Measurements from ENCODE around the gene NECAP2. TPM values are rescaled to one million over a fixed set of nuclear protein-coding genes. Genes with fewer than 3 reads are reported as not detected.
"Not testable (repeated sequence)": the region's sequence is repeated elsewhere in the genome, so short reads cannot be mapped to it uniquely, and the experiment has no call there.

Gene NECAP2
- total RNA-seq, 1 experiment from 2014 or later: 129 TPM

DNA sequence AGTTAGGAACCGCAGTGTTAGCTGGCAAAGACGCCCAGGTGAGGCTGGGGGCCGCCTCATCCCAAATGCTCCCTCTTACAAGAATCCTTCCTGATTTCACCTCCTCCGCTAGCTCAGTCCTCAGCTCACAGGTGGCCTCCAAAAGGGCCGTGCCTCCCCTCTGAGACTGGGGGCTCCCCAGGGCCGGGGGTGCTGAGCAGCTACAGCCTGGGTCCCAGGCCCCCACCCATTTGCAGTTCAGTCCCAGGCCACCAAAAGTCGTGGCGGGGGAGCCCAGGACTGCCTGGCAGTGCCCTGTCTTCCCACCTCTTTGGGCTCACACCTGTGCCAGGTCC is 43.9 kb downstream of the NECAP2 start:
- H3K36me3 ChIP-seq: peaks cover 25% of the 10 kb centered on the region
- H3K27ac ChIP-seq: no peak overlapping the region
- no peaks in the 10 kb centered on the region for H3K27me3 ChIP-seq (replicated peaks)
- no peaks in the 10 kb centered on the region for H3K9me3 ChIP-seq (replicated peaks)
- H3K4me1 ChIP-seq (replicated peaks): no peaks in the 10 kb centered on the region
- no peak for DNase-seq (ENCODE audit: low read depth in 1 of 2, low spot score in 2 of 2)
- H3K4me3 ChIP-seq: no peak overlapping the region

DNA sequence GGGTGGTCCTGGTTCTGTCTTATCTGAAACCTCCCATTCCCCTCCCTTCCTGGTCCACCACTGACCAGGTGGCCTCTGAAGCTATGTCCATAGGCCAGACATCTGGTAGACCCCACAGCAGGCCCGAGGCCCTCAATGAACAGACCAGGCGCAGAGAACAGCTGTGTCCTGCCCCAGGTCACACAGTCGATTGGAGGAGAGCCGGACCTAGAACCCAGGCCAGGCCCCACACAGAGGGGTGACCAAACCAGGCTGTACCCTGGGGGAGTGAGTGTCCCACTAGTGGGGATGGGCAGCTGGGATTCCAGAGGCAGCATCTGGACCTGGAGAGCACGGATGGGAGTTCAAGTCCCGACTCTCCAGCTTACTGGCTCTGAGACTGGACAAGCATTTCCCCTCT is 44.4 kb downstream of the NECAP2 start:
- Histone ChIP-seq H3K36me3 (peaks cover 26% of the 10 kb centered on the region), H3K27me3 (replicated peaks) (no peaks in the 10 kb centered on the region), H3K4me1 (replicated peaks) (no peaks in the 10 kb centered on the region), H3K4me3 (no peak overlapping the region), H3K9me3 (replicated peaks) (no peaks in the 10 kb centered on the region), H3K27ac (no peak overlapping the region)
- DNase-seq (ENCODE audit: low read depth in 1 of 2, low spot score in 2 of 2): no peak

DNA sequence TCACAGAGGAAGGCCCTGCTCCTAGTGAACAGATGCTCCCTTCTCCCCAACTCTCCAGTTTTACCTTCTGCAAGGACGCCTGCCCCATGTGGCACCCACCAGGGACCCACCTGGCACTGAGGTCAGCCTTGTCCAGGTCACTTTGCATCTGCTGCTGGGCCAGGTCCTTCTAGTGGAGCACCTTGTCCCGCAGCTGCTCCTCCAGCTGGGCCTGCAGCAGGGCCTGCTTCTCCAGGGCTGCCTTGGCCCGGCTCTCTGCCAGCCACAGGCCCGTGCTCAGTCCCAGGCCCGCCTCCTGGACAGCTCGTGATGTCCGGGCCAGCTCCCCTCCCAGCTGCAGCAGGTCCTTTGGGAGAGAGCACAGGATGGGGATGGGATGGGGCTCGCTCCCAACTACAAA is 45.8 kb downstream of the NECAP2 start:
- not testable (repeated sequence) for H3K27ac ChIP-seq; H3K4me3 ChIP-seq; H3K4me1 ChIP-seq (replicated peaks); H3K9me3 ChIP-seq (replicated peaks); DNase-seq (ENCODE audit: low read depth in 1 of 2, low spot score in 2 of 2); H3K27me3 ChIP-seq (replicated peaks)
- peaks cover 16% of the 10 kb centered on the region for H3K36me3 ChIP-seq

DNA sequence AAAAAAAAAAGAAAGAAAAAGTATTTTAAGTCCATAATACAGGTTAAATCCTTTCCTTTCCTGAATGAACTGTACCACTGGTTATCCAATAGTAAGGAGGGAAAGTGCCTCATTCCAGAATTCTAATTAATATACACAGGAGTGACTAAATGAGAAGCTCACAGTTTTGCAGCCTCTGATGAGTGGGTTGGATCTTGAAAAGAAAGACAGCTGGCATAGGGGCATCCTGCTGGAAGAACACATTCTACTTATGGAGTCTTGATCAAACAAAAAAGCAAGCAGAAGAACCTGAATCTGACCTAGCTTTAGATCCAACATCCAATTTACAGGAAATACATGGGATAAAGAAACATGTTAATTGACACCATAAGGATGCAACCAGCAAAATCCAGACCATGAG is 46.5 kb downstream of the NECAP2 start:
- not testable (repeated sequence) for H3K27me3 ChIP-seq (replicated peaks); H3K4me3 ChIP-seq; DNase-seq (ENCODE audit: low read depth in 1 of 2, low spot score in 2 of 2); H3K27ac ChIP-seq; H3K4me1 ChIP-seq (replicated peaks); H3K9me3 ChIP-seq (replicated peaks)
- peaks cover 18% of the 10 kb centered on the region for H3K36me3 ChIP-seq

DNA sequence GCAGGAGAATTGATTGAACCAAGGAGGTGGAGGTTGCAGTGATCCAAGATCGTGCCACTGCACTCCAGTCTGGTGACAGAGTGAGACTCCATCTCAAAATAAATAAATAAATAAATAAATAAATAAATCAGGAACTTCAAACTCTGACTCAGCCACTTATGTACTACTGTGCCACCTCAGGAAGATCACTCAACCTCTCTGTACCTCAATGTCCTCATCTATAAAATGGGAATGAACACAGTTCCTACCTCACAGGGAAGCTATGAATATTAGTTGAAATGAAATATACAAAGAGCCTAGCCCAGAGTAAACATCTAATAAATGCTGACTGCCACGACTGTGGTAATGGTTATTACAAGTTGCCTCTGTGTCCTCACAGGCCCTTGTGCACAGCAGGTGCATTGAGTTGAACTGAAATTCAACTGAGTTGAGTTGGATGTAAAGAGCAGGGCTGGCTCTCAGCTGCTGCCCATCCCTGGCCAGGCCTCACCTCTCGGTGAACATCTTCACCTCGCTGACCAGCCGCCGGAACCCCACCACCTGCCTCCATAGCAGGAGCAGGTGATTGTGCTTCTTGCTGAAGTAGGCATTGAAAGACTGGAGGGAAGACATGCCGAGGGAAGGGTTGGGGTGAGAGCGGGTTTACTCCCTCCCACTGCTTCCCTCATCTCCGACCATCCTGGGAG is 48.8 kb downstream of the NECAP2 start:
- not testable (repeated sequence) for DNase-seq (ENCODE audit: low read depth in 1 of 2, low spot score in 2 of 2); H3K4me1 ChIP-seq (replicated peaks); H3K4me3 ChIP-seq; H3K27me3 ChIP-seq (replicated peaks); H3K9me3 ChIP-seq (replicated peaks); H3K27ac ChIP-seq
- peaks cover 14% of the 10 kb centered on the region for H3K36me3 ChIP-seq

DNA sequence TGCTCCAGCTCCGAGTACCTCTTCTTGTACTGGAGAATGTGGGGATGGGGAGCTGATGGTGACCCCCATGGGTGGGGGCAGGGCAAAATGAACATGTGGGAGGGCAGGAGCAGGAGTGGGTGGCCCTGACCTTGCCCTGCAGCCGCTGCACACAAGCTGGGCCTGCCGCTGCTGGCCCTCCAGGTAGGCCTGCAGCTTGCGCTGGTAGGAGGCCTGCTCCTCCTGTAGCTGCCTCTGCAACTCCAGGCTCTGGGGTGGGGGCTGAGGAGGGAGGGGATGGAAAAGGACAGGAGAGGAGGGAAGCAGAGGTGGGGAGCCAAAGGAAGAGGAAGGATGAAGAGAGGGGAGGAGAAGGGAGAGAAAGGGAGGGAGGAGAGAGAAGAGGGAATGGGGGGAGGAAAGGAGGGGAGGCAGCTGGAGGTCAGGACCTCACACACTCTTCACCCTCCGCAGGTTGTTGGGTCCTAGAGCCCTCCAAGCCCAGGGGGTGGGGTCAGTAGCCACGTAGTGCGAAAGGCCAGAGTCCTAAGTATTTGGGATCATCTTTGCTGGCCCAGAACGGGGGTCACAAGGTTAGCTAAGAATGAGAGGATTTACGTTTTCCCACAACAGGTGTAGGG is 50.6 kb downstream of the NECAP2 start:
- DNase-seq (ENCODE audit: low read depth in 1 of 2, low spot score in 2 of 2): no peak
- no peak overlapping the region for H3K4me3 ChIP-seq
- no peaks in the 10 kb centered on the region for H3K9me3 ChIP-seq (replicated peaks)
- H3K27me3 ChIP-seq (replicated peaks): no peaks in the 10 kb centered on the region
- H3K27ac ChIP-seq: no peak overlapping the region
- no peaks in the 10 kb centered on the region for H3K4me1 ChIP-seq (replicated peaks)
- H3K36me3 ChIP-seq: peaks cover 8% of the 10 kb centered on the region

DNA sequence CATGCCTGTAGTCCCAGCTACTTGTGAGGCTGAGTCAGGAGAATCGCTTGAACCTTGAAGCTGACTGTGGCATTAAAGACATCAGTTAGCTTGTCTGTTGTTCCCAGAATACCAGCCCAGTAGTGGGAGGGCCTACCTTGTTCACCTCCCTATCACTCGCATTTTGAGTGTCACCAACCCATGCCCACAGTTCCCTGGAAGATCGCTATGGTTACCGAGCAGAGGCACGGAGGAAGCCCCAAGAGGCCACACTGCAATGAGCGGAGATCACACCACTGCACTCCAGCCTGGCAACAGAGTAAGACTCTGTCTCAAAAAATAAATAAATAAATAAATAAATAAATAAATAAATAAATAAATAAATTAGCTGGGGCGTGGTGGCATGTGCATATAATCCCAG is 52.4 kb downstream of the NECAP2 start:
- not testable (repeated sequence) for H3K4me1 ChIP-seq (replicated peaks); H3K27ac ChIP-seq; H3K36me3 ChIP-seq; H3K4me3 ChIP-seq; H3K9me3 ChIP-seq (replicated peaks); H3K27me3 ChIP-seq (replicated peaks); DNase-seq (ENCODE audit: low read depth in 1 of 2, low spot score in 2 of 2)

DNA sequence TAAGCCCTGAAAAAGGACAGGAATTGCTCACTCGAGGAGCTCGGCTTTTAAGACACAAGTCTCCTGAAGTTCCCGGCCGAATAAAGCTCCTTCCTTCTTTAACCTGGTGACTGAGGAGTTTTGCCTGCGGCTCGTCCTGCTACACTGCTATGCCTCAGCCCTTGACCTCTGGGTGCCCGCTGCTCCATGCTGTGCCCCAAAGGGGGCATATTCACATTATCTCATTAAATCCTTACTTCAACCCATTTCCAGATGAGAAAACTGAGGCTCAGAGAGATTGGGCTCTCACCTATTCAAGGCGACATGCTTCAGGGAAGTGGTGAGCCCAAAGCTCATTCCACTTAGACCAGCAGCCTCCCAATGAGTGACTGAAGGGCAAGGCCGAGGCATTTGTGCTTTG is 53.2 kb downstream of the NECAP2 start:
- H3K9me3 ChIP-seq (replicated peaks); H3K4me3 ChIP-seq; H3K27ac ChIP-seq; H3K36me3 ChIP-seq; H3K27me3 ChIP-seq (replicated peaks); DNase-seq (ENCODE audit: low read depth in 1 of 2, low spot score in 2 of 2); H3K4me1 ChIP-seq (replicated peaks): not testable (repeated sequence)

DNA sequence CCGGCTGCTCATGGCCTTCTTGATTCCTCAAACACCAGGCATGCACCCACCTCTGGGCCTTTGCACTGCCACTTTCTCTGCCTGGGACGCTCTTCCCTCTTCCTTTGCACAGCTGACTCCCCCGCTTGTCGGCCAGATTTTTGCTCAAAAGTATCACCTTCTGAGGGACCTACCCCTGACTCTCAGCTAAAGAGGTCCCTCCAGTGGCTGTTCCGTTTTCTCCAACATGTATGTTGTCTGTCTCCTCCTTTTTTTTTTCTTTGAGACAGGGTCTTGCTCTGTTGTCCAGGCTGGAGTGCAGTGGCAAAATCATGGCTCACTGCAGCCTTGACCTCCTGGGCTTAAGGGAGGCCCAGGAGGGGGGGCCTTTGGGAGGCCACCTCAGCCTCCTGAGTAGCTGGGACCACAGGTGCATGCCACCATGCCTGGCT is 57.0 kb downstream of the NECAP2 start:
- DNase-seq (ENCODE audit: low read depth in 1 of 2, low spot score in 2 of 2): not testable (repeated sequence)

DNA sequence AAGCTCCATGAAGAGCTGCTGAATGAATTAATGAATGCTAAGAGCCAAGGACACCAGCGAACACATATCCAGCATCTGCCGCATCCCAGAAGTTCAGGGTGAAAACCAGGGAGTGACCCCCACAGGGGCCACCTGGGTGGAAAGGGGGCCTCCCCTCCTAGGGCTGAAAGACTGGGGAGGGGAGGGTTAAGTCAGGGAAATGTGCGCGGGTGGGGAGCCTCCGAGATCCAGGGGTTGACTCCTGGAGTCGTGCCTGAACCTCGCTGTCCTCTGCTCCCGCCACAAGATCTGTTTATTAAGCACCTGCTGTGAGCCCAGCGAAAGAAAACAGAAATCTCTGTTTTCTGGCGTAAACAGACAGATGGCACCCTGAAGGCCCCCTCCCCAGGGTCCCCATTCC is 57.5 kb downstream of the NECAP2 start:
- not testable (repeated sequence) for H3K27ac ChIP-seq; DNase-seq (ENCODE audit: low read depth in 1 of 2, low spot score in 2 of 2); H3K27me3 ChIP-seq (replicated peaks); H3K36me3 ChIP-seq; H3K9me3 ChIP-seq (replicated peaks)
- Histone ChIP-seq H3K4me3 (peak overlapping the region; percentile 97), H3K4me1 (replicated peaks) (peaks cover 11% of the 10 kb centered on the region)

More for the DNA sequence above, 57.0 kb downstream of the NECAP2 start:
- H3K27ac ChIP-seq; H3K27me3 ChIP-seq (replicated peaks); H3K36me3 ChIP-seq; H3K4me3 ChIP-seq; H3K9me3 ChIP-seq (replicated peaks): not testable (repeated sequence)
- H3K4me1 ChIP-seq (replicated peaks): peaks cover 11% of the 10 kb centered on the region

DNA sequence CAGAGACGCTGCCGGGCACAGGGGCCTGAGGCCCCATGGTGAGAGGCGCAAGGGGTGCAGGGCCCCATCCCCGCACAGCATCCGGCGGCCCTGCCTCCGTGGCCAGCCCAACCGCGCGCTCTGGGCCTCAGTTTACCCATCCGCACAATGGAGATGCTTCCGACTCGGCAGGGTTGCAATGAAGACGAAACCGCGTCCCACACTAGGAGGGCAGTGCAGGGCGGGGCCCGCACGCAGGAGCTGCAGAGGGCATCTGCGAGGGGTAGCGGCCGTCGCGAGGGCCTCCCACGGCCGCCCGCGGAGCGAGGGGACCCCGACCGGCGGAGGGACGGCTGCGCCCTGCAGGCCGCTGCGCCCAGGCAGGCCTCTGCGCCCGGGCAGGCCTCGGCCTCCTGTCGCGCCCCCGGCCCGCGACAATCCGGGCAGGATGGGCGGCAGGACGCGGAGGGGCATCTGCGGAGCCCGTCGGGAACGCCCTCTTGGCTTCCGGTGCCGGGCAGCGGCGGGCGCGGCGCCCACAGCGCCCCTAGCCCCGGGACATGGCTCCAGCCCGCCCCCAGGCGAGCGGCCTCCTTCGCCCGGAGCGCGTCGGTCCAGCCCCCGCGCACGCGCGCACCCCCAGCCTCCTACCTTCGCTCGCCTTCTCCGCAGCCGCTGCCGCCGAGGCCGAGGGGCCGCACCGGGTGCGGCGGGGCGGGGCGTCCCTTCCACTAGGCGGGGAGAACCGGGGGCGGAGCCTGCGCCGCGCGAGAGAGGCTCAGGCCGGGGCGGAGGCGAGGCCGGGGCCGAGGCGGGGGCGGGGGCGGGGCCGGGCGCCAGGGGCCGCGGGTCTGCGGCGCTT is 58.3 kb downstream of the NECAP2 start:
- peak; percentile 87 to 94 for DNase-seq (ENCODE audit: low read depth in 1 of 2, low spot score in 2 of 2)
- peaks cover 5% of the 10 kb centered on the region; the same call in 1 of the 2 replicates for H3K36me3 ChIP-seq
- H3K27me3 ChIP-seq (replicated peaks): no peaks in the 10 kb centered on the region
- H3K4me1 ChIP-seq (replicated peaks): peaks cover 11% of the 10 kb centered on the region
- peak overlapping the region; percentile 97 for H3K4me3 ChIP-seq
- peaks cover 4% of the 10 kb centered on the region; the same call in 1 of the 2 replicates for H3K9me3 ChIP-seq (replicated peaks)
- H3K27ac ChIP-seq: peak overlapping the region; percentile 76

DNA sequence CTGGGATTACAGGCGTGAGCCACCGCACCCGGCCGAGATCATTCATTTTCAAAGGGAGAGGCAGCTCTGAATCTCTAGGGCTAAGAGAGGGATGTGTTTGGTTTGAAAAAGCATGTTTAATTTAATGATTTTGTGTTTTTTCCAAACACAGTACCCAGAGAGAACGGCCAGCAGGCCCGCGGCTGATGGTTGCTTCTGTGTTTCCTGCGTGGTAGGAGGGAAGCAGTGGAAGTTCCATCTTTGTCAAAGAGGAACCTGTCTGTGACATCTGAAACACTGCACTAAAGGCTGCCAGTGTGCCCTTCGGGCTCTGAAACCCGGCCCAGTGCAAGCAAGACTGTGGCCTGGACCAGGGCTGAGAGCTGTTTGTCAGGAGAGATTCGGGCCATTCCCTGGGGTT is 59.9 kb downstream of the NECAP2 start:
- not testable (repeated sequence) for H3K4me3 ChIP-seq; H3K36me3 ChIP-seq; H3K27ac ChIP-seq; DNase-seq (ENCODE audit: low read depth in 1 of 2, low spot score in 2 of 2); H3K27me3 ChIP-seq (replicated peaks); H3K9me3 ChIP-seq (replicated peaks)
- H3K4me1 ChIP-seq (replicated peaks): peaks cover 11% of the 10 kb centered on the region

DNA sequence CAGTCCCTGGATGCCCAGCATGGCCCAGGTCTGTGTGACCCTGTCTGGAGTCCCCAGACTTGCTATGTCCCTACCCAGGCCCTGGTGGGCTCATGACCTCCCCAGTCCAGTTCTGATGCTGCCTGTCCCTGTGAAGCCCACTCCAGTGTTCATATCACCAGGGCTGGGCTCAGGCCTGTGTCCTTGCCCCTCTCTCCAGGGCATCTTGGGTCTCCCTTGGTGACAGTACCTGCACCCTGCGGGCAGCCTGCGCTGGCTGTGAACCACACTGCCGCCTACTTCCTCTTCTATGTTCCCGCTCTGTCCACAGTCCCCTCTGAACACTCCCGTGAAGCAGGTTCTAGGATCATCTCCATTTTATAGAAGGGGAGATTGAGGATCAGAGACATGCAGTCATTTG is 60.5 kb downstream of the NECAP2 start:
- peaks cover 11% of the 10 kb centered on the region for H3K4me1 ChIP-seq (replicated peaks)
- not testable (repeated sequence) for H3K27me3 ChIP-seq (replicated peaks); H3K27ac ChIP-seq; H3K4me3 ChIP-seq; H3K36me3 ChIP-seq; DNase-seq (ENCODE audit: low read depth in 1 of 2, low spot score in 2 of 2); H3K9me3 ChIP-seq (replicated peaks)

DNA sequence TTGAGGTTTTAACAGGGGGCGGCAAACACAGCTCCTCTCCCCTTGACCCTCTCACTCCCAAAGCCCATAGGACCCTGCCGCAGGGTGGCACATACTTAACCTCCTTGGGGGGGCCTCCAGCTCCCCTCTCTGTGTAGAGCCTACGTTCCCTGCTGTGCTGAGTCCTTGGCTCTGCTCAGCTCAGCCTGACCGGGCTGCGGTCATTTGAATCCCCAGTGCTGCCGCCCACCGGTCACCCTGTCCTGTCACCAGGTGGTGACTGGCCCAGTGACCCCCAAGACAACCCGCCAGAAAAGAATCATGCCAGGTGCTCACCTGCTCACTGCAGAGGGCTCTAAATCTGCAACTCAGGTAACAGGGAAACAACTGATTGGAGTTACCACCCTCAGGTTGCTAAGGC is 60.9 kb downstream of the NECAP2 start:
- H3K27me3 ChIP-seq (replicated peaks); H3K4me3 ChIP-seq; H3K9me3 ChIP-seq (replicated peaks); DNase-seq (ENCODE audit: low read depth in 1 of 2, low spot score in 2 of 2); H3K27ac ChIP-seq; H3K36me3 ChIP-seq: not testable (repeated sequence)
- peaks cover 11% of the 10 kb centered on the region for H3K4me1 ChIP-seq (replicated peaks)

All from SJSA1 (cell line).